Thyroid gland (tissue), 4 donors: ENCODE measurements around the gene HAND1. TPM values are rescaled to one million over a fixed set of nuclear protein-coding genes. Genes with fewer than 3 reads are reported as not detected.

Experiments used
- DNase-seq, 2 donors: peaks; one replicate each; pipeline ENCODE4 v3.0.0-alpha.2; 2019
- H3K27ac ChIP-seq, 3 donors: fragments of 200-600 bp; sonication (generic); 1 replicate in 2 of 3; 2 replicates in 1 of 3; pipeline ENCODE4 v1.5.1; 2016 to 2019; ENCODE audit warnings: mild to moderate bottlenecking in 1 of 3, moderate library complexity in 1 of 3
- H3K27me3 ChIP-seq: fragments of 200-600 bp; sonication (generic); one replicate; pipeline ENCODE4 v1.5.1; 2019
- H3K36me3 ChIP-seq, 2 donors: fragments of 200-600 bp; sonication (generic); one replicate each; pipeline ENCODE4 v1.5.1; 2016 to 2019
- H3K4me1 ChIP-seq, 2 donors: fragments of 200-600 bp; sonication (generic); one replicate each; pipeline ENCODE4 v1.5.1; 2017 to 2019
- H3K4me3 ChIP-seq, 3 donors: fragments of 200-600 bp; sonication (generic); replicated peaks in 1 of 3; 1 replicate in 2 of 3; 2 replicates in 1 of 3; pipeline ENCODE4 v1.5.1; 2016; ENCODE audit warnings: mild to moderate bottlenecking in 1 of 3
- H3K9me3 ChIP-seq: fragments of 200-600 bp; sonication (generic); one replicate; pipeline ENCODE4 v1.5.1; 2017
- POLR2A ChIP-seq, 2 donors: fragments of 450-650 bp; IDR thresholded peaks; one replicate each; pipeline ENCODE4 v1.6.1; 2017; ENCODE audit warnings: antibody characterized with exemption in 2 of 2, mild to moderate bottlenecking in 2 of 2, moderate library complexity in 1 of 2
- WGBS, 2 donors: methylation state at CpG; one replicate each; pipeline ENCODE4 v1.1.5; 2017; 5-methylcytosine and 5-hydroxymethylcytosine counted together
- intact Hi-C: fragments of 100-400 bp; cut with DNase I; formaldehyde crosslinking; loops from one replicate; pipeline ENCODE4 v1.15.1; 2023
- total RNA-seq, 4 donors: library from RNA; depleted of rRNA; stranded (reverse); fragments of >200 nt; gene quantifications; one replicate each; pipeline ENCODE4 v1.2.3, GENCODE V29; 2016
- TF ChIP-seq, protein P1 (sequence below), 6 experiments: fragments of 200-600 bp in 3 of 6; fragments of 450-650 bp in 3 of 6; sonication (generic) in 3 of 6; IDR thresholded peaks; one replicate each; pipeline ENCODE4 v1.5.1; 2016 to 2019; ENCODE audit warnings: antibody characterized with exemption in 6 of 6, mild to moderate bottlenecking in 2 of 6, inconsistent platforms in 1 of 6, moderate library complexity in 1 of 6

Gene HAND1
- total RNA-seq, 4 donors from 2014 or later = not detected

DNA sequence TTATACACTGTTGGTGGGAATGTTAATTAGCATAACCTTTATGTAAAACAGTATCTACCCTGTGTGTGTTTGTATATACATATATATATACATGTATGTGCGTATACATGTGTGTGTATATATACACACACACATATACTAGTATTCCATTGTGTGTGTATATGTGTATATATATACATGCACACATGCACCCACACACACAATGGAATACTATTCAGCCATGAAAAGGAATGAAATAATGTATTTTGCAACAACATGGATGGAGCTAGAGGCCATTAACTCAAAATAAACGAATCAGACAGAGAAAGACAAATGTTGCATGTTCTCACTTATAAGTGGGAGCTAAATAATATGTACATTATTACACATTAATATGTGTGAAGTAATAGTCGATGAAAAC, 49.8 kb downstream of the HAND1 start:
- H3K27ac ChIP-seq = no peak overlapping the region
- intact Hi-C loops = no loop called here
- no peaks in the 10 kb centered on the region for H3K36me3 ChIP-seq
- H3K4me3 ChIP-seq = no peak overlapping the region
- no peaks in the 10 kb centered on the region for H3K9me3 ChIP-seq
- no peak for TF ChIP-seq POLR2A (IDR thresholded peaks at IDR 0.05)
- TF ChIP-seq, protein P1, sequence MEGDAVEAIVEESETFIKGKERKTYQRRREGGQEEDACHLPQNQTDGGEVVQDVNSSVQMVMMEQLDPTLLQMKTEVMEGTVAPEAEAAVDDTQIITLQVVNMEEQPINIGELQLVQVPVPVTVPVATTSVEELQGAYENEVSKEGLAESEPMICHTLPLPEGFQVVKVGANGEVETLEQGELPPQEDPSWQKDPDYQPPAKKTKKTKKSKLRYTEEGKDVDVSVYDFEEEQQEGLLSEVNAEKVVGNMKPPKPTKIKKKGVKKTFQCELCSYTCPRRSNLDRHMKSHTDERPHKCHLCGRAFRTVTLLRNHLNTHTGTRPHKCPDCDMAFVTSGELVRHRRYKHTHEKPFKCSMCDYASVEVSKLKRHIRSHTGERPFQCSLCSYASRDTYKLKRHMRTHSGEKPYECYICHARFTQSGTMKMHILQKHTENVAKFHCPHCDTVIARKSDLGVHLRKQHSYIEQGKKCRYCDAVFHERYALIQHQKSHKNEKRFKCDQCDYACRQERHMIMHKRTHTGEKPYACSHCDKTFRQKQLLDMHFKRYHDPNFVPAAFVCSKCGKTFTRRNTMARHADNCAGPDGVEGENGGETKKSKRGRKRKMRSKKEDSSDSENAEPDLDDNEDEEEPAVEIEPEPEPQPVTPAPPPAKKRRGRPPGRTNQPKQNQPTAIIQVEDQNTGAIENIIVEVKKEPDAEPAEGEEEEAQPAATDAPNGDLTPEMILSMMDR (IDR thresholded peaks at IDR 0.05) = no peak
- no peak for DNase-seq
- WGBS, 2 donors = 93 to 96% methylated on average over 3 of the region's 3 CpGs
- H3K4me1 ChIP-seq = no peaks in the 10 kb centered on the region
- no peaks in the 10 kb centered on the region for H3K27me3 ChIP-seq

Other genes with a start within 250 kb of the HAND1 start
- gene SAP30L, start 32.2 kb downstream of the HAND1 start, total RNA-seq = 10 to 100 TPM; 26.2 to 37.9 (median 31.2) TPM